ENCODE data around the gene PSTPIP1.

PSTPIP1 gene

DNA sequence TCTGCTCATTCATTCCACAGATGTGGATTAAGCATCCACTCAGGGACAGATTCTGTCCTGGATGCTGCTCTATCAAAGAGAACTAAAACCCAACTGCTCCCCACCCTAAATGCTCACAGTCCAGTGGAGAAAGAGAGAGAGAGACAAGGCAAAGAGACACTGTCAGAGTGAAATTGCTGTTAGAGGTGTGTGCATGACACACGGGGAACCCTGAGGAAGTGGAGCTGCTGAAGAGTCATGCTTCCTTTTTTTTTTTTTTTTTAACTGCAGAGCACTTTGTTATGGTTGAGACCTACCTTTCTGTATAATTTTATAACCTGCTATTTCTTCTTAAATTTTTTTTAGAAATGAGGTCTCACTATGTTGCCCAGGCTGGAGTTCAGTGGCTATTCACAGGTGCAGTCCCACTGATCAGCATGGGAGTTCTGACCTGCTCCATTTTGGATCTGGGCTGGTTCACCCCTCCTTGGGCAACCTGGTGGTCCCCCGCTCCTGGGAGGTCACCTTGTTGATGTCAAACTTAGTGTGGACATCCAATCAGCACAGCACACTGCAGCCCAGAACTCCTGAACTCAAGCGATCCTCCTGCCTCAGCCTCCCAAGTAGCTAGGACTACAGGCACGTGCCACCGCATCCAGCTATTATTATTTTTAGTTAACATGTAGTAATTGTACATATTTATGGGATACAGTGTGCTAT lies 18.2 kb upstream of the PSTPIP1 start:
- TF ChIP-seq FOXP2 (optimal IDR thresholded peaks at IDR 0.05; ENCODE audit: borderline replicate concordance, extremely low read depth, extremely low read length, insufficient read depth) (no peak), TAF1 (IDR thresholded peaks at IDR 0.05; ENCODE audit: borderline replicate concordance, insufficient read depth, low read length) (no peak), POLR2AphosphoS5 (IDR thresholded peaks at IDR 0.05; ENCODE audit: low read depth, low read length) (no peak), SIN3A (IDR thresholded peaks at IDR 0.05; ENCODE audit: borderline replicate concordance, insufficient read depth, low read length) (no peak)
- TF ChIP-seq, protein P1, sequence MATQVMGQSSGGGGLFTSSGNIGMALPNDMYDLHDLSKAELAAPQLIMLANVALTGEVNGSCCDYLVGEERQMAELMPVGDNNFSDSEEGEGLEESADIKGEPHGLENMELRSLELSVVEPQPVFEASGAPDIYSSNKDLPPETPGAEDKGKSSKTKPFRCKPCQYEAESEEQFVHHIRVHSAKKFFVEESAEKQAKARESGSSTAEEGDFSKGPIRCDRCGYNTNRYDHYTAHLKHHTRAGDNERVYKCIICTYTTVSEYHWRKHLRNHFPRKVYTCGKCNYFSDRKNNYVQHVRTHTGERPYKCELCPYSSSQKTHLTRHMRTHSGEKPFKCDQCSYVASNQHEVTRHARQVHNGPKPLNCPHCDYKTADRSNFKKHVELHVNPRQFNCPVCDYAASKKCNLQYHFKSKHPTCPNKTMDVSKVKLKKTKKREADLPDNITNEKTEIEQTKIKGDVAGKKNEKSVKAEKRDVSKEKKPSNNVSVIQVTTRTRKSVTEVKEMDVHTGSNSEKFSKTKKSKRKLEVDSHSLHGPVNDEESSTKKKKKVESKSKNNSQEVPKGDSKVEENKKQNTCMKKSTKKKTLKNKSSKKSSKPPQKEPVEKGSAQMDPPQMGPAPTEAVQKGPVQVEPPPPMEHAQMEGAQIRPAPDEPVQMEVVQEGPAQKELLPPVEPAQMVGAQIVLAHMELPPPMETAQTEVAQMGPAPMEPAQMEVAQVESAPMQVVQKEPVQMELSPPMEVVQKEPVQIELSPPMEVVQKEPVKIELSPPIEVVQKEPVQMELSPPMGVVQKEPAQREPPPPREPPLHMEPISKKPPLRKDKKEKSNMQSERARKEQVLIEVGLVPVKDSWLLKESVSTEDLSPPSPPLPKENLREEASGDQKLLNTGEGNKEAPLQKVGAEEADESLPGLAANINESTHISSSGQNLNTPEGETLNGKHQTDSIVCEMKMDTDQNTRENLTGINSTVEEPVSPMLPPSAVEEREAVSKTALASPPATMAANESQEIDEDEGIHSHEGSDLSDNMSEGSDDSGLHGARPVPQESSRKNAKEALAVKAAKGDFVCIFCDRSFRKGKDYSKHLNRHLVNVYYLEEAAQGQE (IDR thresholded peaks at IDR 0.05; ENCODE audit: insufficient read depth in 1 of 2, low read depth in 2 of 2, low read length in 2 of 2), result no peak

DNA sequence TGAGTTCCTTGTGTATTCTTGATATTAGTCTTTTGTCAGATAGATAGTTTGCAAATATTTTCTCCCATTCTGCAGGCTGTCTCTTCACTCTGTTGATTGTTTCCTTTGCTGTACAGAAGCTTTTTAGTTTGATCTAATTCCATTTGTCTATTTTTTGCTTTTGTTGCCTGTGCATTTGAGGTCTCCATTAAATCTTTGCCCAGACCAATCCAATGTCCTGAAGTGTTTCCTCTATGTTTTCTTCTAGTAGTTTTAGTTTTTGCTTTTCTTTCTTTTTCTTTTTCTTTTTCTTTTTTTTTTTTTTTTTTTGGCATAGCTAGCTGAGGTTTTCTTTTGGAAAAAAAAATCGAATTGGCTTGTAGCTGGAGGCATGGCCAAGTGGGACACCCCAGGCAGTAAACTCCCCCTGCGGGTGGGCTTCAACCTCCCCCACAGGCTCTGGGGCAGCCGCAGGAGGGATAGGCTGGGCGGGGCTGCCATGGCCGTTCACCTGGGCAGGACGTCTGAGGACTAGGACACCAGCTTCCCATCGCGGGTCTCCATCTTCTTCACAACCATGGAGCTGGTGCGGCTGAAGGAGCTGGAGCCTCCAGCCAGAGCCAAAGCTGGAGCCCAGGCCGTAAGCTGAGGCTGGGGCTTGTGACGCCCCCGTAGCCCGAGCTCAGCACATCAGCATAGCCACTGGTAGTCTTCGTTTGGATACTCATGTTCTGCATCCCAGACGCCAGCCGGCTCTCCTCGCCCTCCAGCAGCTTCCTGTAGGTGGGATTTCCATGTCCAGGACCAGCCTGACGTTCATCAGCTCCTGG lies 16.2 kb upstream of the PSTPIP1 start:
- no peak for TF ChIP-seq POLR2AphosphoS5 (IDR thresholded peaks at IDR 0.05; ENCODE audit: low read depth, low read length)
- TF ChIP-seq FOXP2 (optimal IDR thresholded peaks at IDR 0.05; ENCODE audit: borderline replicate concordance, extremely low read depth, extremely low read length, insufficient read depth), result no peak
- no peak for TF ChIP-seq TAF1 (IDR thresholded peaks at IDR 0.05; ENCODE audit: borderline replicate concordance, insufficient read depth, low read length)

DNA sequence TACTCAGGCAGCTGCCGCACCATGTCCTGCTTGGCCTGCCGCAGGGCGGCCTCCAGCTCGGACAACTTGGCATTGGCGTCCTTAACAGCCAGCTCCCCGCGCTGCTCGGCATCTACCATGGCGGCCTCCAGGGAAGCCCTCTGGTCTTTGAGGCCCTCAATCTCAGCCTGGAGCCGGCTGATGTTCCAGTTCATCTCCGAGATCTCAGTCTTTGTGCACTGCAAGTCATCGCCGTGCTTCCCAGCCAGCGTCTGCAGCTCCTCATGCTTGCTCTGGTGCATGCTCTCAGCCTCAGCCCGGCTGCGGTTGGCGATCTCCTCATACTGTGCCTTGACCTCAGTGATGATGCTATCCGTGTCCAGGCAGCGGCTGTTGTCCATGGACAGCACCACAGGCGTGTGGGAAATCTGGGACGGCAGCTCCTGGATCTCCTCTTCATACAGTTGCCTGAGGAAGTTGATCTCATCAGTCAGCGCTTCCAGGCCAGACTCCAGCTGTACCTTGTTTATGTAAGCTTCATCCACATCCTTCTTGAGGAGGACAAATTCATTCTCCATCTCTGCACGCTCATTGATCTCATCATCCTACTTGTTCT lies 15.5 kb upstream of the PSTPIP1 start:
- no peak for TF ChIP-seq POLR2AphosphoS5 (IDR thresholded peaks at IDR 0.05; ENCODE audit: low read depth, low read length)
- no peak for TF ChIP-seq TAF1 (IDR thresholded peaks at IDR 0.05; ENCODE audit: borderline replicate concordance, insufficient read depth, low read length)
- TF ChIP-seq, protein P1 (IDR thresholded peaks at IDR 0.05; ENCODE audit: insufficient read depth in 1 of 2, low read depth in 2 of 2, low read length in 2 of 2), result peak in 1 of 2 experiments; percentile 59; a peak in 1 of 4 replicates
- TF ChIP-seq SIN3A (IDR thresholded peaks at IDR 0.05; ENCODE audit: borderline replicate concordance, insufficient read depth, low read length), result 0 out of 2 replicates have a peak, but pooled peaks have one; percentile 20
- TF ChIP-seq FOXP2 (optimal IDR thresholded peaks at IDR 0.05; ENCODE audit: borderline replicate concordance, extremely low read depth, extremely low read length, insufficient read depth), result no peak

DNA sequence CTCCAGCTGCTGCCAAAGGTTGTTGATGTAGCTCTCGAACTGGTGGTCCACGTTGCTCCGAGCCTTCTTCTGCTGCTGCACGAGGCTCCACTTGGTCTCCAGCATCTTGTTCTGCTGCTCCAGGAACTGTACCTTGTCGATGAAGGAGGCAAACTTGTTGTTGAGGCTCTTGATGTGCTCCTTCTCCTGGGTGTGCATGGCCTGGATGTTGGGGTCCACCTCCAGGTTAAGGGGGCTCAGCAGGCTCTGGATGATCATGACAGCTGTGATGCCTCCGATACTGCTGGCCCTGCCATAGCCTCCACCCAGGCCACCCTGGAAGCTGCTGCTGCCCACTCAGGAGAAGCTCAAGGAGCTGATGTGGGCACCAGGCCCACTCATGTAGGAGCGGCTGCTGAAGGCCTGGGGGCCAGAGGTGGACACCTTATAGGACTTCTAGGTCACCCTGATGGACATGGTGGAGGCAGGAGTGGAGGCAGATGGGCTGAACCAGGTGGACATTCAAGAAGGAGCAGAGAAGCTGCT lies 14.9 kb upstream of the PSTPIP1 start:
- TF ChIP-seq SIN3A (IDR thresholded peaks at IDR 0.05; ENCODE audit: borderline replicate concordance, insufficient read depth, low read length), result no peak
- no peak for TF ChIP-seq POLR2AphosphoS5 (IDR thresholded peaks at IDR 0.05; ENCODE audit: low read depth, low read length)
- TF ChIP-seq FOXP2 (optimal IDR thresholded peaks at IDR 0.05; ENCODE audit: borderline replicate concordance, extremely low read depth, extremely low read length, insufficient read depth), result no peak

DNA sequence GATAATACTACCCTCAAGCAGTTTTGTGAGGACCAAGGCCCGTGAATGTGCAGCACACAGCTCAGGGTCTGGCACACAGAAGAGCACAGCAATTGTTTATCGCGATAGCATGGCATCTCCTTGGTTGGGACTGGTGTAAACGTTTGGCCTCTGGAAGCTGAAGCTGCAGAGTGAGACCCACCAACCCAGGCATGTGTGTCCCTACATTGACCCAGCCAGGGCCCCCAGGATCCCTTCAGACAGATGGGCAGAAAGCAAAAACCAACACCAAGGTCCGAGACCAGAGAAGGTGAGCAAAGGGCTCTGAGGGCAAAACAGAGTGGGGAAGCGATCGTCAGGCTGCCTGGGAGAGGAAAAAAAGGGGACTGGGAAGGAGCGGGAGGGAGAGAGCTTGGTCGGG lies 12.6 kb upstream of the PSTPIP1 start:
- TF ChIP-seq, protein P1 (IDR thresholded peaks at IDR 0.05; ENCODE audit: insufficient read depth in 1 of 2, low read depth in 2 of 2, low read length in 2 of 2), result no peak
- TF ChIP-seq FOXP2 (optimal IDR thresholded peaks at IDR 0.05; ENCODE audit: borderline replicate concordance, extremely low read depth, extremely low read length, insufficient read depth) (no peak), POLR2AphosphoS5 (IDR thresholded peaks at IDR 0.05; ENCODE audit: low read depth, low read length) (no peak), SIN3A (IDR thresholded peaks at IDR 0.05; ENCODE audit: borderline replicate concordance, insufficient read depth, low read length) (no peak), TAF1 (IDR thresholded peaks at IDR 0.05; ENCODE audit: borderline replicate concordance, insufficient read depth, low read length) (no peak)
